ENCODE results near the gene MYO1E.
"Not testable (repeated sequence)": the region's sequence is repeated elsewhere in the genome, so short reads cannot be mapped to it uniquely, and the experiment has no call there.

DNA sequence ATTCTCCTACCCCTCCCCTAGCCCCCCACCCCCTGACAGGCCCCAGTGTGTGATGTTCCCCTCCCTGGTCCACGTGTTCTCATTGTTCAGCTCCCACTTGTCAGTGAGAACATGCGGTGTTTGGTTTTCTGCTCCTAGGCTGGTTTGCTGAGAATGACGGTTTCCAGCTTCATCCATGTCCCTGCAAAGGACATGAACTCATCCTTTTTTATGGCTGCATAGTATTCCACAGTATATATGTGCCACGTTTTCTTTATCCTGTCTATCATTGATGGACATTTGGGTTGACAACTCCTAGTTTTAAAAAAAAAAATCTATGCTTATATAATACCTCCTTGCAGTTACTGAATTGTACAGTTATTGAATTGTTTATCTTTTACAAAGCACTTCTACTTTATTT lies 35.9 kb downstream of the MYO1E start:
- TF ChIP-seq CTCF, POLR2A (IDR thresholded peaks at IDR 0.05): not testable (repeated sequence)
